Vagina (tissue), 2 donors: ENCODE results near the gene FRMD4A.

ENCODE experiments used
- CTCF ChIP-seq, 3 experiments: fragments of 450-650 bp in 2 of 3; fragments of 200-600 bp in 1 of 3; sonication (generic) in 1 of 3; IDR thresholded peaks; one replicate each; pipeline ENCODE4 v1.5.1; 2017 to 2019; ENCODE audit warnings: antibody characterized with exemption in 3 of 3, mild to moderate bottlenecking in 2 of 3, moderate library complexity in 2 of 3
- POLR2A ChIP-seq, 2 donors: fragments of 450-650 bp; IDR thresholded peaks; one replicate each; pipeline ENCODE4 v1.6.1; 2017; ENCODE audit warnings: antibody characterized with exemption in 2 of 2, mild to moderate bottlenecking in 2 of 2, moderate library complexity in 2 of 2

GRCh38 chr10:13683017-13683416 is 647.7 kb downstream of the FRMD4A start:
- TF ChIP-seq POLR2A (IDR thresholded peaks at IDR 0.05) (no peak), CTCF (IDR thresholded peaks at IDR 0.05) (no peak)
